Measurements from ENCODE around the gene BBS10. TPM values are rescaled to one million over a fixed set of nuclear protein-coding genes. Genes with fewer than 3 reads are reported as not detected.
"Not testable (repeated sequence)": the region's sequence is repeated elsewhere in the genome, so short reads cannot be mapped to it uniquely, and the experiment has no call there.

BBS10 gene
- total RNA-seq, 4 donors from 2014 or later, result 6.9 to 34.2 (median 15.1) TPM

GRCh38 chr12:76329606-76330005 lies 18.6 kb downstream of the BBS10 start:
- no peak overlapping the region for H3K27ac ChIP-seq
- H3K4me3 ChIP-seq, result no peak overlapping the region
- no peaks in the 10 kb centered on the region for H3K4me1 ChIP-seq
- no peaks in the 10 kb centered on the region for H3K27me3 ChIP-seq
- no peaks in the 10 kb centered on the region for H3K9me3 ChIP-seq
- H3K36me3 ChIP-seq, result no peaks in the 10 kb centered on the region
- no peak for DNase-seq
- intact Hi-C loops (cut with DNase I; ENCODE audit: low total_unique reads), result no loop called here
- TF ChIP-seq CTCF (IDR thresholded peaks at IDR 0.05), result no peak
- no peak for TF ChIP-seq POLR2A (IDR thresholded peaks at IDR 0.05)

GRCh38 chr12:76329159-76329558 lies 19.1 kb downstream of the BBS10 start:
- Histone ChIP-seq H3K9me3 (no peaks in the 10 kb centered on the region), H3K27ac (no peak overlapping the region), H3K4me1 (no peaks in the 10 kb centered on the region), H3K27me3 (no peaks in the 10 kb centered on the region), H3K36me3 (no peaks in the 10 kb centered on the region), H3K4me3 (no peak overlapping the region)
- TF ChIP-seq CTCF (IDR thresholded peaks at IDR 0.05), result no peak
- TF ChIP-seq POLR2A (IDR thresholded peaks at IDR 0.05), result no peak
- intact Hi-C loops (cut with DNase I; ENCODE audit: low total_unique reads), result no loop called here
- no peak for DNase-seq

- intact Hi-C loops (cut with DNase I; ENCODE audit: low total_unique reads); H3K36me3 ChIP-seq; H3K27ac ChIP-seq: not testable (repeated sequence)
These were observed 28.5 kb downstream of the BBS10 start for GRCh38 chr12:76319595-76320319.

GRCh38 chr12:76318773-76319594 lies 29.2 kb downstream of the BBS10 start:
- TF ChIP-seq CTCF (IDR thresholded peaks at IDR 0.05) (no peak), POLR2A (IDR thresholded peaks at IDR 0.05) (no peak)
- intact Hi-C loops (cut with DNase I; ENCODE audit: low total_unique reads), result no loop called here
- no peaks in the 10 kb centered on the region for H3K4me1 ChIP-seq

More at GRCh38 chr12:76319595-76320319, 28.5 kb downstream of the BBS10 start:
- H3K9me3 ChIP-seq, H3K27me3 ChIP-seq, H3K4me3 ChIP-seq, H3K4me1 ChIP-seq, DNase-seq: not testable (repeated sequence)

GRCh38 chr12:76317976-76318375 lies 30.2 kb downstream of the BBS10 start:
- Histone ChIP-seq H3K4me1 (no peaks in the 10 kb centered on the region), H3K27me3 (no peaks in the 10 kb centered on the region), H3K36me3 (no peaks in the 10 kb centered on the region), H3K9me3 (no peaks in the 10 kb centered on the region), H3K4me3 (no peak overlapping the region), H3K27ac (no peak overlapping the region)
- no peak for TF ChIP-seq POLR2A (IDR thresholded peaks at IDR 0.05)
- no peak for TF ChIP-seq CTCF (IDR thresholded peaks at IDR 0.05)
- intact Hi-C loops (cut with DNase I; ENCODE audit: low total_unique reads), result no loop called here
- no peak for DNase-seq

More at GRCh38 chr12:76318773-76319594, 29.2 kb downstream of the BBS10 start:
- no peaks in the 10 kb centered on the region for H3K9me3 ChIP-seq
- H3K4me3 ChIP-seq, result no peak overlapping the region
- no peaks in the 10 kb centered on the region for H3K27me3 ChIP-seq
- no peak for DNase-seq
- H3K36me3 ChIP-seq, result no peaks in the 10 kb centered on the region
- H3K27ac ChIP-seq, result no peak overlapping the region

Data from uterus (tissue), 4 donors.